ENCODE results near the gene PDIA4.

GRCh38 chr7:149036676-149037075 lies 8.4 kb upstream of the PDIA4 start:
- no peak for TF ChIP-seq EZH2 (IDR thresholded peaks at IDR 0.05; ENCODE audit: insufficient read depth, low read length)
- TF ChIP-seq CTCF (IDR thresholded peaks at IDR 0.05; ENCODE audit: insufficient read depth, low read depth, low read length) = no peak
